H1 (cell line): Measurements from ENCODE around the gene CFLAR. TPM values are rescaled to one million over a fixed set of nuclear protein-coding genes. Genes with fewer than 3 reads are reported as not detected.

Experiments
- CTCF ChIA-PET: fragments of 300-600 bp; sonication (Branson Sonifier 250); formaldehyde crosslinking; loops from one replicate; lab custom pipeline; 2021; ENCODE audit not compliant: partially characterized antibody; lab: Charles Lee
- POLR2A ChIA-PET: fragments of 300-600 bp; sonication (Branson Sonifier 250); formaldehyde crosslinking; loops from one replicate; lab custom pipeline; 2021; ENCODE audit warnings: inconsistent platforms; ENCODE audit not compliant: partially characterized antibody; lab: Charles Lee
- DNase-seq, 2 experiments: peaks; one replicate each; pipeline versions ENCODE4 v3.0.0 to v3.0.0-alpha.2; 2010 to 2022; ENCODE audit warnings: low spot score in 2 of 2, low read depth in 1 of 2, mixed read lengths in 1 of 2
- FAIRE-seq: peaks from 2 replicates; lab custom pipeline; 2011; peaks lifted over from hg19 to GRCh38; lab: Jason Lieb, UNC
- H2AFZ ChIP-seq: 2 replicates; pipeline ENCODE4 v1.8.1; 2012; ENCODE audit warnings: low read length, inconsistent platforms
- H2AK5ac ChIP-seq: 2 replicates; pipeline ENCODE4 v1.6.1; 2013; ENCODE audit warnings: low read depth, low read length
- H2BK120ac ChIP-seq: replicated peaks from 2 replicates; pipeline ENCODE3; 2013; ENCODE audit warnings: low read depth, low read length, inconsistent platforms
- H2BK12ac ChIP-seq: 2 replicates; pipeline ENCODE4 v1.6.1; 2013; ENCODE audit warnings: low read depth, low read length
- H2BK15ac ChIP-seq: 2 replicates; pipeline ENCODE4 v1.6.1; 2013; ENCODE audit warnings: low read length
- H2BK20ac ChIP-seq: 2 replicates; pipeline ENCODE4 v1.6.1; 2013; ENCODE audit warnings: low read length
- H2BK5ac ChIP-seq: 2 replicates; pipeline ENCODE4 v1.6.1; 2013; ENCODE audit warnings: low read depth, low read length
- H3K14ac ChIP-seq: 2 replicates; pipeline ENCODE4 v1.6.1; 2013; ENCODE audit warnings: inconsistent platforms; ENCODE audit not compliant: insufficient read length
- H3K18ac ChIP-seq: 2 replicates; pipeline ENCODE4 v1.6.1; 2013; ENCODE audit warnings: low read length; ENCODE audit errors: extremely low read depth
- H3K23ac ChIP-seq: 2 replicates; pipeline ENCODE4 v1.6.1; 2013; ENCODE audit warnings: inconsistent platforms; ENCODE audit not compliant: insufficient read length
- H3K23me2 ChIP-seq: 2 replicates; pipeline ENCODE4 v1.6.1; 2013; ENCODE audit warnings: low read depth, low read length
- H3K27ac ChIP-seq: 2 replicates; pipeline ENCODE4 v1.6.1; 2011; ENCODE audit warnings: low read depth, low read length, inconsistent platforms
- H3K27me3 ChIP-seq, 4 experiments: replicated peaks in 1 of 4; 1 replicate in 1 of 4; 2 replicates in 3 of 4; pipeline versions ENCODE4 v1.6.1 to v1.8.1; 2011 to 2013; ENCODE audit warnings: low read length in 3 of 4, mild to moderate bottlenecking in 3 of 4, inconsistent platforms in 2 of 4, mixed read lengths in 2 of 4, moderate library complexity in 1 of 4; ENCODE audit not compliant: control insufficient read depth in 3 of 4, insufficient read depth in 3 of 4; ENCODE audit errors: extremely low read depth in 1 of 4
- H3K36me3 ChIP-seq, 4 experiments: 2 replicates each; pipeline versions ENCODE4 v1.6.1 to v1.8.1; 2011 to 2013; ENCODE audit warnings: mild to moderate bottlenecking in 4 of 4, low read length in 3 of 4, moderate library complexity in 2 of 4, control low read depth in 1 of 4, inconsistent platforms in 1 of 4; ENCODE audit not compliant: insufficient read depth in 4 of 4, control insufficient read depth in 2 of 4
- H3K4ac ChIP-seq: replicated peaks from 2 replicates; pipeline ENCODE3; 2013; ENCODE audit warnings: low read length, low read depth, mixed read lengths, inconsistent platforms; ENCODE audit not compliant: insufficient read length
- H3K4me1 ChIP-seq, 4 experiments: replicated peaks in 1 of 4; 1 replicate in 1 of 4; 2 replicates in 3 of 4; pipeline versions ENCODE4 v1.6.1 to v1.8.1; 2011 to 2013; ENCODE audit warnings: low read length in 3 of 4, inconsistent platforms in 2 of 4, mixed read lengths in 1 of 4; ENCODE audit not compliant: insufficient read depth in 4 of 4, control insufficient read depth in 3 of 4
- H3K4me2 ChIP-seq, 2 experiments: 2 replicates each; pipeline versions ENCODE4 v1.6.1 to v1.8.1; 2011 to 2013; ENCODE audit warnings: low read depth in 2 of 2, low read length in 2 of 2, control low read depth in 1 of 2, inconsistent platforms in 1 of 2, mild to moderate bottlenecking in 1 of 2; ENCODE audit not compliant: insufficient read depth in 1 of 2
- H3K4me3 ChIP-seq, 4 experiments: fragments of 200-600, 300-600 bp in 1 of 4; sonication (generic), shearing (Covaris generic), sonication (Bioruptor Twin) in 1 of 4; 2 replicates each; pipeline versions ENCODE4 v1.5.1 to v1.8.1; 2011 to 2016; ENCODE audit warnings: low read length in 4 of 4, low read depth in 3 of 4, control low read depth in 2 of 4, inconsistent platforms in 2 of 4, mild to moderate bottlenecking in 2 of 4, mixed read lengths in 1 of 4, moderate library complexity in 1 of 4; ENCODE audit not compliant: insufficient read depth in 2 of 4; ENCODE audit errors: extremely low read depth in 1 of 4
- H3K56ac ChIP-seq: replicated peaks from 2 replicates; pipeline ENCODE3; 2013; ENCODE audit warnings: low read depth, mild to moderate bottlenecking, mixed read lengths, low read length, inconsistent platforms; ENCODE audit not compliant: insufficient read length
- H3K79me1 ChIP-seq: 2 replicates; pipeline ENCODE4 v1.6.1; 2013; ENCODE audit warnings: low read depth, low read length, control low read depth
- H3K79me2 ChIP-seq, 2 experiments: 2 replicates each; pipeline versions ENCODE4 v1.6.1 to v1.8.1; 2012 to 2013; ENCODE audit warnings: low read length in 2 of 2, mild to moderate bottlenecking in 2 of 2, inconsistent platforms in 1 of 2; ENCODE audit not compliant: insufficient read depth in 2 of 2, control insufficient read depth in 1 of 2
- H3K9ac ChIP-seq, 4 experiments: replicated peaks in 1 of 4; 1 replicate in 1 of 4; 2 replicates in 3 of 4; pipeline versions ENCODE4 v1.6.1 to v1.8.1; 2011 to 2013; ENCODE audit warnings: low read depth in 3 of 4, low read length in 3 of 4, control low read depth in 2 of 4, mild to moderate bottlenecking in 2 of 4, moderate library complexity in 2 of 4, inconsistent platforms in 1 of 4; ENCODE audit errors: extremely low read depth in 1 of 4
- H3K9me3 ChIP-seq, 2 experiments: 2 replicates each; pipeline versions ENCODE4 v1.6.1 to v1.8.1; 2012 to 2013; ENCODE audit warnings: mild to moderate bottlenecking in 2 of 2, moderate library complexity in 2 of 2, control low read depth in 1 of 2, inconsistent platforms in 1 of 2, low read depth in 1 of 2, low read length in 1 of 2, mixed read lengths in 1 of 2; ENCODE audit not compliant: insufficient read depth in 2 of 2
- H4K20me1 ChIP-seq, 2 experiments: replicated peaks in 1 of 2; 2 replicates each; pipeline versions ENCODE3 to v1.8.1; 2011 to 2013; ENCODE audit warnings: inconsistent platforms in 2 of 2, low read length in 2 of 2, mild to moderate bottlenecking in 1 of 2; ENCODE audit not compliant: insufficient read depth in 2 of 2, control insufficient read depth in 1 of 2
- H4K5ac ChIP-seq: 2 replicates; pipeline ENCODE4 v1.6.1; 2013; ENCODE audit warnings: low read length, low read depth, mixed read lengths, inconsistent platforms; ENCODE audit not compliant: insufficient read length
- H4K8ac ChIP-seq: 2 replicates; pipeline ENCODE4 v1.8.0; 2013; ENCODE audit warnings: mild to moderate bottlenecking, moderate library complexity, low read length, inconsistent platforms; ENCODE audit not compliant: insufficient read depth; ENCODE audit errors: extremely low read depth
- H4K91ac ChIP-seq: replicated peaks from 2 replicates; pipeline ENCODE3; 2013; ENCODE audit warnings: low read length, mixed read lengths, inconsistent platforms; ENCODE audit not compliant: insufficient read length
- ASH2L ChIP-seq: fragments of 200-600, 300-600 bp; sonication (generic); IDR thresholded peaks from one replicate; pipeline ENCODE4 v1.7.1; 2017; ENCODE audit warnings: low read length
- JUN ChIP-seq: IDR thresholded peaks from 2 replicates; pipeline ENCODE4 v1.6.1; 2011; ENCODE audit warnings: low read depth, mild to moderate bottlenecking, improper control_type of control experiment, low read length
- PHF8 ChIP-seq: fragments of 200-600 bp; sonication (generic); conservative IDR thresholded peaks from 2 replicates; pipeline ENCODE4 v1.7.1; 2012; ENCODE audit warnings: low read depth, mild to moderate bottlenecking, inconsistent platforms, low read length, moderate library complexity
- SAP30 ChIP-seq: fragments of 300-600 bp; sonication (generic); IDR thresholded peaks from 2 replicates; pipeline ENCODE4 v1.7.1; 2012; ENCODE audit warnings: low read length, moderate library complexity, mild to moderate bottlenecking, inconsistent platforms; ENCODE audit not compliant: insufficient read depth, insufficient replicate concordance
- TEAD4 ChIP-seq: IDR thresholded peaks from 2 replicates; pipeline ENCODE4 v1.6.1; 2012; ENCODE audit warnings: low read depth, low read length, inconsistent platforms, mixed read lengths
- WGBS, 2 experiments: shearing (Covaris generic) in 1 of 2; methylation state at CpG; one replicate each; pipeline versions ENCODE4 v1.1.6 to v1.1.7; 2013 to 2015; ENCODE audit warnings: low lambda C conversion rate in 2 of 2, mixed read lengths in 2 of 2, inconsistent platforms in 1 of 2, low coverage in 1 of 2, missing lambda C conversion rate in 1 of 2; ENCODE audit not compliant: insufficient replicate concordance in 2 of 2, insufficient coverage in 1 of 2, insufficient read length in 1 of 2; ENCODE audit errors: extremely low coverage in 1 of 2, missing lambda C conversion rate in 1 of 2; 5-methylcytosine and 5-hydroxymethylcytosine counted together
- polyA plus RNA-seq, 7 experiments: library from polyadenylated mRNA; depleted of rRNA in 3 of 7; stranded (reverse) in 5 of 7; unstranded in 2 of 7; fragments of >200 nt in 5 of 7; fragments of 200-250 nt in 2 of 7; gene quantifications; 1 replicate in 5 of 7; 2 replicates in 1 of 7; 4 replicates in 1 of 7; pipeline versions ENCODE4 v1.2.1 to v1.2.3, GENCODE V29; 2011 to 2013; ENCODE audit warnings: missing spikeins in 2 of 7, mixed read lengths in 2 of 7
- total RNA-seq: library from RNA; stranded (reverse); fragmentation: NEBNext Ultra II Directional; extraction: Animal tissue kit (Norgen Biotek cat#: 25700); gene quantifications from 2 replicates; pipeline ENCODE4 v1.2.1, GENCODE V29; 2021

The CFLAR gene
- total and polyA plus RNA-seq, 2 of the 8 experiments (the other 6 are each of a cell fraction or from before 2014, with no cell fraction given) = 1.1 to 3.9 TPM

DNA sequence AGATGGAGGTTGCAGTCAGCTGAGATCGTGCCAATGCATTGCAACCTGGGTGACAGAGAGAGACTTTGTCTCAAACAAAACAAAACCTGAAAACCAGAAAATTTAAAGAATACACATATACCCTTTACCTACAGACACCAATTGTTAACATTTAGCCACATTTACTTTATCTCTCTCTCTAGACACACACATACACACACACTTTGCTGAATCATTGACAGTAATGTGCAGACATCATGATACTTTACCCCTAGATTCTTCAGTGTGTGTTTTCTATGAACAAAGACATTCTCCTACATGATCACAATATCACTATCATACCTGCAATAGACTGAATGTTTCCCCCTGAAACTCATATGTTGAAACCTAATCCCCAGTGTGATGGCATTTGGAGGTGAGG lies 10.2 kb upstream of the CFLAR start:
- no peak for DNase-seq
- CTCF ChIA-PET = interaction anchor here (1.1 to 3.6 kb wide), 2 partner anchors 37 to 52 kb away, joined by 3 to 10 read pairs; no protein-coding TSS in a partner anchor
- no peak for TF ChIP-seq PHF8
- no peak for TF ChIP-seq JUN
- TF ChIP-seq SAP30 = no peak
- no peak for TF ChIP-seq ASH2L
- no peak for TF ChIP-seq TEAD4

More for the DNA sequence above, 10.2 kb upstream of the CFLAR start:
- Histone ChIP-seq H2BK20ac (no peak overlapping the region), H4K20me1 (no peaks in the 10 kb centered on the region), H3K27me3 (no peaks in the 10 kb centered on the region), H3K9ac (no peak overlapping the region), H3K36me3 (no peaks in the 10 kb centered on the region), H4K5ac (no peak overlapping the region), H3K4me2 (no peak overlapping the region), H2BK12ac (no peak overlapping the region), H3K9me3 (no peaks in the 10 kb centered on the region), H2BK5ac (no peak overlapping the region), H2AK5ac (no peak overlapping the region), H3K23ac (no peak overlapping the region), H2BK120ac (no peak overlapping the region), H2BK15ac (no peak overlapping the region), H4K8ac (no peak overlapping the region), H3K23me2 (peaks cover 2% of the 10 kb centered on the region; the same call in 1 of the 2 replicates), H3K14ac (no peak overlapping the region), H3K4ac (no peak overlapping the region), H2AFZ (no peak overlapping the region), H3K27ac (no peak overlapping the region), H3K4me3 (no peak overlapping the region), H3K4me1 (no peaks in the 10 kb centered on the region), H3K79me1 (no peaks in the 10 kb centered on the region), H4K91ac (no peak overlapping the region), H3K18ac (no peak overlapping the region), H3K79me2 (no peaks in the 10 kb centered on the region), H3K56ac (peak overlapping the region; percentile 77)
- FAIRE-seq = no peak
- WGBS, 2 experiments = 90% methylated on average over 1 of the region's 1 CpG; no CpG with 5 or more reads in 1 of the 2 experiments
- POLR2A ChIA-PET = interaction anchor here (2.0 kb wide), 1 partner anchor 10 kb away, joined by 7 read pairs; the partner anchor contains the start of gene CFLAR
